GM19452 (cell line): ENCODE measurements around the gene GRIP2.

Source experiments
- ATAC-seq: cut with Tn5 transposase; IDR thresholded peaks from one replicate; pipeline ENCODE4 v1.9.1; 2021; ENCODE audit not compliant: unreplicated experiment

GRIP2 gene

GRCh38 chr3:14562121-14562890 lies 22.2 kb upstream of the GRIP2 start:
- no peak for ATAC-seq

- no peak for ATAC-seq
These were observed 21.2 kb upstream of the GRIP2 start for GRCh38 chr3:14561051-14561960.

- ATAC-seq = no peak
These were observed 20.0 kb upstream of the GRIP2 start for GRCh38 chr3:14560110-14560509.

GRCh38 chr3:14558029-14558428 lies 17.9 kb upstream of the GRIP2 start:
- ATAC-seq = no peak

- no peak for ATAC-seq
These were observed 15.7 kb upstream of the GRIP2 start for GRCh38 chr3:14555835-14556234.

DNA sequence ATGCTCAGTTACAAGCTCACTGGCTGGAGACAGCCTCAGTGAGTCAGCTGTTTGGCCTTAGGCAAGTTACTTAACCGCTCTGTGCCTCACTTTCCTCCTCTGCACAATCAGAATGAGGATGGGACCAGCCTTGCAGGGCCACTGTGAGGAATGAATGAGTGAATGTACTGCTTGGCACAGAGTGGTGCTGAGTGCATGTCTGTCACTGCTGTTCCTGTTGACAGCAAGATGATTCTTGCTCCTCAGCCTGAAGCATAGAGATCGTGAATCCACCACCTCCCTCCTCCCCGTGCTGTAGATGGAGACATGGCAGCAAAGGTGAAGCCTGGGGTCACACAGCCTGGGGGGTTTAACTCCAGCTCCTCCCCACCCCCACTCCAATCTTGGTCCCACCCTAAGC lies 14.6 kb upstream of the GRIP2 start:
- no peak for ATAC-seq

GRCh38 chr3:14553871-14554270 lies 13.7 kb upstream of the GRIP2 start:
- no peak for ATAC-seq

DNA sequence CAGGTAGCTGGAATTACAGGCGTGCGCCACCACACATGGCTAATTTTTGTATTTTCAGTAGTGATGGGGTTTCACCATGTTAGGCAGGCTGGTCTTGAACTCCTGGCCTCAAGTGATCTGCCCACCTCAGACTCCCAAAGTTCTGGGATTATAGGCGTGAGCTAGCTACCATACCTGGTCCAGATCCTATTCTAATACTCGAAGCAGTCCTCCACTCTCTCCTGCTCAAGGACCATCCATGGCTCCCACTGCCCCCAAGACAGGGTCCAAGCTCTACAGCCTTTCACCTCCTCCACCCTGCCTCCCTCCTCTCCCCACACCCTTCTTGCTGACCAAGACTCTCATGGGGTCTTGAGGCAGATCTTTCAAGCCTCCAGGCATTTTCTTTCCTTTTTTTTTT lies 12.6 kb upstream of the GRIP2 start:
- no peak for ATAC-seq

DNA sequence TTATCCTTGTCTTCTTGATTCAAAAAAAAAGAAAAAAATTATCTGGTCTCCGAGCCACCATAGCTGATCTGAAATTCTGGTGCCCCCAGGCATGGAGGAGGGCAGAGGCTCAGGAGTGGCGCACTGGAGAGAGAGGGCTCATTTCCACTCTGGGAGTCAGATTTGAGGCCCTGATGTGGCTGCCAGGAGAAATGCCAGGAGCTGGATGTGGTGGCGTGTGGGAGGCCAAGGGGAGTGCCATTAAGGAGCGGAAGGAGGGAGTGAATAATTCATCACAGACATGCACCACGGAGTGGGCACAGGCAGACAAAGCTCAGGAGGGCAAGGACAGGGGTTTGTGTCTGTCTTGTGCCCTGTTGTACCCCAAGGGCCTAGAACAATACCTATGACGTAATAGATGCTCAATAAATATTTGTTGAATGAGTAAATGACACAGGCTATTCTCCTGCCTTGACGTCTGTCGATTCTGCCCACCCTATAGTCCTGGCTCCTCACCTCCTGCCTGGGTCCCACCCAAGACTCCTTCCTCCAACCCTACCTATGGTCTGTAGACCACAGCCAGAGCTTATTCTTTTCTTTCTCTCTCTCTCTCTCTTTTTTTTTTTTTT lies 12.0 kb upstream of the GRIP2 start:
- ATAC-seq = no peak

- ATAC-seq = no peak
These were observed 10.8 kb upstream of the GRIP2 start for GRCh38 chr3:14550651-14551611.

GRCh38 chr3:14550181-14550580 lies 10.0 kb upstream of the GRIP2 start:
- no peak for ATAC-seq

DNA sequence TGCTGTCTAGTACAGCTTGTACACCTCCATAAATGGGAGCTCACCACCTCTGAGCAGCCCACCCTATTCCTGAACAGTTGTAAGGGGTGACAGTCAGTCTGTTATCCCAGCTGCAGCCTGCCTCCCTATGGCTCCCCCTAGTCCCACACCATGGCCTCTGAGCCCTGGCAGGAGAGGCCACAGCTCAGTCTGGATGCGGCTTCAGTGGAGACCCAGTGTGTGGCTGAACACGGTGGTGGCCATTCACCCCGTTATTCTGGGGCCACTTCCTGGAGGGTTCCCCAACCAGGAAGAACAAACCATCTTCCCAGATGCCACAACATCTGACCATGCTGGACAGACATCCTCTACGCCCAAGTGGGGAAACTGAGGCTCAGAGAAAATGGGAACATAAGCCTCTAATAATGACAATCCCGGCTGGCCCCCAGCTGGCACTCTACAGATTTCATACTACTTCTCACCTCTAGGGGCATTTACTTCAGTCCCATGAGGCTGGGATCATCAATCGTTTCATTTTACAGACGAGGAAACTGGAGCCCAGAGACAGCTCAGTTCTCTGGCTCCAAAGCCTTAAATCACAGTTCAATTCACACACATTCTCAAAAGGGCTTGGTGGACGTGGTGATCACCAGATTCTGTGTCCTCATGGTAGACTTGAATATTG lies 9.2 kb upstream of the GRIP2 start:
- no peak for ATAC-seq

DNA sequence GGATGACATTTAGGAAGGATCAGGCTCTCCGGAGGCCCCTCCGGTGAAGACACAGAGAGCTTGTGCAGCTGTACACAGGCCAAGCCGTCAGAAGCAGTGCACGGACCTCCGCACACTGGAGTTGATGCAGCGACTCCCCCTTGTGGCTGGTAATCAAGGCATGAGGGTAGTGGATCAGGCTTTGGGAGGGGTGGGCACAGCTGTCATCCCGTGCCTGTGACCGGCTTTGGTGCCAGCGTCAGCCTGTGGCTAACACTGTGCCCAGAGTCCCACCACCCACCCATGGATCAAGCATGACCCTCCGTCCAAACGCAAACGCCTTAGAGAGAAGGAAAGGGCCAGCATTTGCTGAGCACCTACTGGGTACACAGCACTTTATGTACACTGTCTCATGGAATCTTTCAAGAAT lies 8.2 kb upstream of the GRIP2 start:
- no peak for ATAC-seq

- ATAC-seq = no peak
These were observed 7.6 kb upstream of the GRIP2 start for GRCh38 chr3:14547693-14548092.

DNA sequence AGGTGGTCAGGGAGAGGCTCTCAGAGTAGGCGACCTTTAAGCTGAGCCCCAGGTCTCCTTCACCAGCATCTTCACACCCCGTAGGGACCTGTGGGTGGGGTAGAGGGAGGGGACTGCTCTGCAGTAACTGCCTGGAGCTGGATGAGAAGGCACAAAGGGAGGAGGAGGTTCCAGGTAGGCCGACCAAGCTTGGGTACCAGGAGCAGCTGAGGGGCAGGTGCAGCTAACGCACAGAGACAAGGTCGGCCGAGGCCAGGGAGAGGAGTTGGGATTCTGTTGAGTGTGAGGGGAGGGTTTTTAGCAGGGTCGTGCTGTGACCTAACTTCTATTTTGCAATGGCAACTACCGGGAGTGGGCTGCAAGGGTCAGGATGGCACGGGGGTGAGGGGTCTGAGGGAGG lies 5.9 kb upstream of the GRIP2 start:
- ATAC-seq = no peak

- no peak for ATAC-seq
These were observed 5.1 kb upstream of the GRIP2 start for GRCh38 chr3:14545251-14545635.

DNA sequence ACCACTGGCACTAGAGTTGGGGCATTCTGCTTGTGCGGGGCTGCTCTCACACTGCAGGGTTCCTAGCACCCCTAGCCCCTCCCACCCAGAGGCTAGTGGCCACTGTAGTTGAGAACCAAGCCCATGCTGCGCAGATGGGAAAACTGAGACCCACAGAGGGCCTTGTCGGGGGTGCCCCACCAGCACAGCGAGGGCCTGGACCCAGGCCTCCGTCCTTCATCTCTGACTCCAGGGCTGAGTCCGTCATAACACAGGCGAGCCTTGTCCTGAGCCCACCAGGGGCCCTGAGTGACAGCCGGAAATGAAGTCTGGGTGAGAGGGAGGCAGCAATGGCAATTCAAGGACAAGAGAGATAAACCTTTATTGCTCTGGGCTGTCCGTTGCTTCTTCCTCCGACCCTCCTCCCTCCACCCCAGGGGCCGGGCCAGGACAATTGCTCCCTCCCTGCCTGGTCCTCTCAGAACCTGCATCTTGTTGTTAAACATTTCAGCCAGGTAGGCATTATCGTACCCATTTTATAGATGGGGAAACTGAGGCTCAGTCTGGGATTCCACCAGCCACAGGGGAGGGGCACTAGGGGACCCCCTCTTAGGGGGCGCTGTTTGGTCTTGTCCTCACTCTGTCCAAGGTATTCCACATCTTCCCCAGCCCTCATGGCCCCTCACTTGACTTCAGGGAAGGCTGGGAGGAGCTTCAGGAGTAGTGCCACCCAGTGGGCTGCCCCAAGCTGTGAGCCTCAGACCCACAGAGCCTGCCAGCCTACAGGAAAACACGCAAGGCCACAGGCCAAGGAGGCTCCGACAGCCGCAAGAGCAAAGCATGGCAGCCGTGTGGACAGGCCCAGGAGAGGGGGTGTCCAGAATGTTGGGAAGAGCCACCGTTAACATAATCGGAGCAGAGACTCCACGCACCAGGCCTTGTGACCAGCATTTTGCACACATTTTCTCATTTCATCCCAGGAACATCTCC lies 4.4 kb upstream of the GRIP2 start:
- ATAC-seq = no peak

- ATAC-seq = no peak
These were observed 3.3 kb upstream of the GRIP2 start for GRCh38 chr3:14543446-14543845.

- ATAC-seq = no peak
These were observed 2.5 kb upstream of the GRIP2 start for GRCh38 chr3:14542656-14543055.
